DMS 273 (cell line): ENCODE results near the gene SLC16A11.
"Not testable (repeated sequence)": the region's sequence is repeated elsewhere in the genome, so short reads cannot be mapped to it uniquely, and the experiment has no call there.

Experiments
- DNase-seq: peaks from one replicate; lab custom pipeline; 2025; ENCODE audit not compliant: unreplicated experiment; lab: John Stamatoyannopoulos, UW

Gene SLC16A11

DNA sequence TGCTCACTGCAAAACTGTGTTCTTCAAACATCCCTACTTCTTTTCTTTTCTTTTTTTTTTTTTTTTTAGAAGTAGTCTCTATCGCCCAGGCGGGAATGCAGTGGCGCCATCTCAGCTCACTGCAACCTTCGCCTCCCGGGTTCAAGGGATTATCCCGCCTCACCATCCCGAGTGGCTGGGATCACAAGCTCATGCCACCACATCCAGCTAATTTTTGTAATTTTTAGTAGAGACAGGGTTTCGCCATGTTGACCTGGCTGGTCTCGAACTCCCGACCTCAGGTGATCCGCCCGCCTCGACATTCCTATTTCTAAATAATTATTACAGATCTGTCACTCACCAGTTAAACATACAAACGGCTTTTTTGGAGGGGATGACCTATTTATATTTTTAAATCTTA lies 32.5 kb downstream of the SLC16A11 start:
- no peak for DNase-seq

- DNase-seq = no peak
Observed at GRCh38 chr17:7010523-7010922, 33.4 kb downstream of the SLC16A11 start.

- no peak for DNase-seq
Observed at GRCh38 chr17:7007143-7007542, 36.7 kb downstream of the SLC16A11 start.

DNA sequence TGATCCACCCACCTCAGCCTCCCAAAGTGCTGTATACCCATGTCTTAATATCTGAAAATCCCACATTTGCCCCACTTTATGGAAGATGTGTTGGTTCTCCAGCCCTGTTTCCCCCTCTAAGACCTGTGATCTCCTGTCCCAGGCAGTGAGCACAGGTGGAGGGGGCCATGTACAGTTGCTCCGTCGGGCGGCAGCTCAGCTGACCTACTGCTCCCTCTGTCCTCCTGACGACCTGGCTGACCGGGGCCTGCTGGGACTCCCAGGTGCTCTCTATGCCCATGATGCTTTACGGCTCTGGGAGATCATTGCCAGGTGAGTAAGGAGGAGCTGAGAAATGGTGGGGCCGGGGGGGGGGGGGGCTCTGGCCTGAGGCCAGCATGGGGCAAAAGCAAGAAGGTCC lies 38.2 kb downstream of the SLC16A11 start:
- DNase-seq = no peak

DNA sequence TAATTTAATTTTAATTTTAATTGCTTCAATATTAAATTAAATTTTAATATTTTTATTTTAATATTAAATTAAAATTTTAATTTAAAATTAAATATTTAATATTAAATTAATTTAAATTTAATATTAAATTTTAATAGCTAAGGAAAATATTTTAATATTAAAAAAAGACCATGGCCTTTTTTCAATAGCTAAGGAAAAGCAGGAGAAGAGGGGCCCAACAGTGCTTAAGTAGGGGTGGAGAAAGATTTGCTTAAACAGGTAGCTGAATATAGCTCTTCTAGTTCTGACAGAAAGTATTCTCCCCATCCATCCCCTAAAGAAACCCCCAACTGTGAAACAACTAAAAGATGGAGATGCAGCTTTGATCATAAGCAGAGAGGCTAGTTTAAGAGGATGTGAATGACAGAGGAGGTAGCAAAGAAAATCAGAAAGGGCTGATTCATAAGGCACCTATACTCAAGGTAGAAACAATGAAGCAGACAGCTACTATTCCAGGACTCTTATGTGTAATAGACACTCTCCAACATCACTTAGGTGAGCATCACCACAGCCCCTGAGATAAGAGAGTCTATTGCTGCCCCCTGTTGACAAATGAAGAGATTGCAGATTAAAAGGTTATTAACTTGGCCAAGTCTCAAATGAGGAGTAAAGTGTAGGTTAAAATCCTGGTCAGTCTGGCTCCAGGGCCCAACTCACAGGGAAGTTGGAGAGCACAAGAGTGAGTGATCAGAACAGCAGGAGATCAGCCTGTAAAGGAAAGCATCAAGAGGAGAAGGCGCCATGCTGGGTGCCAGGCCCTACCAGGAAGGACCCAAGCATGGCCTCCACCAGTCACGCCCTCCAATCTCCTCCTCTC lies 39.3 kb downstream of the SLC16A11 start:
- DNase-seq = peak; percentile 81

GRCh38 chr17:7003745-7004144 lies 40.1 kb downstream of the SLC16A11 start:
- no peak for DNase-seq

DNA sequence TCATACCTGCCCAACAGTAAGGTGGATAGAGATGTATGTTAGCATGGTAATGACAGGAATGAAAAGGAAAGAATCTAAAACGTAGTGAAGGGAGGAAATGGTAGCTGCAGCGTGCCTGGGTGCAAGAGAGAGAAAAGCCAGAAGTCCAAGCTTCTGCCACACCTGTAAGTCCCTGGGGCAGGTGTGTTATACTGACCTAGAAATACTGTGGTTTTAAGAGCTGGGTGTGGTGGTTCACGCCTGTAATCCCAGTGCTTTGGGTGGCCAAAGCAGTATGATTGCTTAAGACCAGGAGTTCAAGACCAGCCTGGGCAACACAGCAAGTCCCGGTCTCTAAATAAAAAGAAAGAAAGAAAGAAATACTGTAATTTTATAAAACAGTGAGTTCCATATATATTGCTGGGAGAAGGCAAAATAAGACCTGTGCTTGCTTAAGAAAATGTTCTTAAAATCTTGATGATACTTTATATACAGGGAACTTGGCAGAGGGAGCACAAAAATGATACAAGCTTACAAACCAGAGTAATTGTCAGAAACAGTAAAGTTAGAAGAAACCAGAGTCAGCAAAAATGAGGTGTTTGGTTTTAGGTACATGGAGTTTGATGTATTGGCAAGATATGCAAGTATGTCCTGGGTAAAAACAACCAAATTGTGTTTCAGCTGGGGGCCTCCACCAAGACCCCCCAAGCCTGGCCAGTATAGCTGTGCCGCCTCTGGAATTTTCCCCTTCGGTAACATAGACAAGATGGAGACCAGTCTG lies 41.4 kb downstream of the SLC16A11 start:
- DNase-seq = no peak

DNA sequence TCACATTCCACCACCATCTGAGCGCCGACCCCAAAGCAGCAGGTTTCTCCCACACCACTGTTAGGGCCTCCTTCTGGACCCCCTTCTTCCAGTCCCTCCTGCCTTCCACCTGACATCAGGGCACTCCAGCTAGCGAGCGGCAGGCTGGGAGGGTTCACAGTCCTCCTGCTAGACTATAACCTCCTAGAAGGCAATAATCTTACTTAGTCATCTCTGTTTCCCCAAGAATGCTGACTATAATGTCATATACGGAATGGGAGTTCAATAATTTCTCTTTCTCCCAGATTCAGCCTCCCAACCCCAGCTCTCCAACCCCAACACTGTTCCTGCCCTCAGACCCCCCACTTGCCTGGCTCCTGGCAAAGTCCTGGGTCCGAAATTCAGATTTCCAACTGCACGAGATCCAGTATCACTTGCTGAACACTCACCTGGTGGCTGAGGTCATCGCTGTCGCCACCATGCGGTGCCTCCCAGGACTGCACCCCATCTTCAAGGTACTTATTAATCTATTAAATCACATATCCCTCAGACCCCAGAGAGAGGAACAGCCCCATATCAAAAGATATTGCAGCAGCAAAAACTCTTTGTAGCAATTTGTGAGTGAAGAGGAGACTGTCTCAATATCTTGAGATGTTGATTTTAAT lies 42.5 kb downstream of the SLC16A11 start:
- DNase-seq = no peak

DNA sequence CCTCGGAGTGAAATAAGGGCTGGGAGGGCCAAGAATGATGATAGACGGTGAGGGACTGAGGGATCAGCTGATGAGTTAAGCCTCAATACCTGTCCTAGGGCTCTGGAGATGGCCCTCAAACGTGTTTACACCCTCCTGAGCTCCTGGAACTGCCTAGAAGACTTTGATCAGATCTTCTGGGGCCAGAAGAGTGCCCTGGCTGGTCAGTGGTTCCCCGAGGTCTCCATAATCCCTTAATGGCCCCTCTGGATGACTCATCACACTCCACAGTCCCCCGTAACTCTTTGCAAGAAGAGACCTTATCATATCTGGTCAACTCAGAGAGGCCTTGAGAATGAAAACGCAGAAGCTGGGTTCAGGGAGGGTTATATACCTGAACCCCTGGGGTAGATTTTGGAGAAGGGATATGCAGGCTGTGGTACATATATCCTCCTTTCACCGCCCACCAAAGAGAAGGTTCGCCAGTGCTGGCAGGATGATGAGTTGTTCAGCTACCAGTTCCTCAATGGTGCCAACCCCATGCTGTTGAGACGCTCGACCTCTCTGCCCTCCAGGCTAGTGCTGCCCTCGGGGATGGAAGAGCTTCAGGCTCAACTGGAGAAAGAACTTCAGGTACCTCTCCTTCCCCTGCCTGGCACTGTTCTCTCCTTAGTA lies 44.9 kb downstream of the SLC16A11 start:
- DNase-seq = no peak

GRCh38 chr17:6997171-6997570 lies 46.7 kb downstream of the SLC16A11 start:
- DNase-seq = no peak

DNA sequence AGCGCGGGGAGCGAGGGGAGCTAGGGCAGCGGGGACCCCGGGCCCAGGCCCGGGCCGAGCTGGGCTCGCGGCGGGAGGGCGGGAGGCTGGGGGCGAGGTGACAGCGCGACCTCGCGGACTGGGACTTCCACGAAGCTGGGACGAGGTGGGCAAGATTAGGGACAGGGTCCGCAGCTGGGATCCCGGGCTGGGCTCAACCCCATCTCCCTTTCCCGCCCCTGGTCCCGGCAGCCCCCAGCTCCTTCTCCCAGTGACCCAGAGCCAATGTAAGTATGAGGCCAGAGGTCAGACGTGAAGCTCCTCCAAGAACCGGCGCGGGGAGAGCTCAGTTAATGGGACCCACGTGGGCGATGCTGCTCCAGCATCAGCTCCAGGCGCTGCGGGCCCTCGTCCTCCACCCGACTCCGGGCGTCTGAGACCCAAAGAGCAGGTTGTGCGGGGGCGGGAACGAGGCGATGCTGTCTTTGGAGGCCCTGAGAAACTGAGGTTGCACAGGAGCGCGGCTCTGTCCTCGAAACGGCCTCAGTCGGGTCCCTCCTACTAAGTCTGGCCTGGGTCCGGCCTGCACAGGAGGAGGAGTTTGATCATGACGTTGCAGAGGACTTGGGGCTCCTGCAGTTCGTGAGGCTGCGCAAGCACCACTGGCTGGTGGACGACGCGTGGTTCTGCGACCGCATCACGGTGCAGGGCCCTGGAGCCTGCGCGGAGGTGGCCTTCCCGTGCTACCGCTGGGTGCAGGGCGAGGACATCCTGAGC lies 47.5 kb downstream of the SLC16A11 start:
- no peak for DNase-seq

DNA sequence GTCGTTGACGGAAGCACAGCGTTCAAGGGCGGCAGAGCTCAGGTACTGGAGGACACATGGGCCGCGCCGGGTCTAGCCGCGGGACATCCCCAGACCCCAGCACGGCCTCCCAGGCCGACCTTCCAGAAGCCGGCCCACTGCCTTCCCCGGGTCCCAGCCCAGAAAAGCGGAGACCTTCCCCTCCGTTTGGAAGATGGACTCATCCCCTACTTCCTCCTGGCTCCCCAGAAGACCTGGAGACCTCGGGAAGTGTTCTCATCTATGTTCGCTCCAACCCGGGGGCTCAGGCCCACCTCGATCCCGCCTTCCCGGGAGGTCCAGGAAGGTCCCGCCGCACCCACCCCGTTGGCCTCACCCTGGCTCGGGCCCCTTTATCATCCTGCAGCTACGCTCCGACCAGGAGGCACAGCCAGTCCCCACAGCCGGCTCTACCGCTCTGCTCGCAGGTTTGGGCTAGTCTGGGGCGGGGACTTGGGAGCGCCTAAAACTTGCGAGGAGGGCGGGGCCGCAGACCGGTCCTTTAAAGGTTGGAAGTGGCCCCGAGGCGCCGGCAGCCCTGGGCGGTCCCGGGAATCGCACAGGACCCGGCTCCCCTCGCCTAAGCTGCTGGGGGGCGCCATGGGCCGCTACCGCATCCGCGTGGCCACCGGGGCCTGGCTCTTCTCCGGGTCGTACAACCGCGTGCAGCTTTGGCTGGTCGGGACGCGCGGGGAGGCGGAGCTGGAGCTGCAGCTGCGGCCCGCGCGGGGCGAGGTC lies 48.2 kb downstream of the SLC16A11 start, which contains the start of gene ALOX12:
ALOX12 (plus strand) TSS at position 550 of the 756 bp plus-strand sequence; CDS start at position 619, 69 bp downstream.
- DNase-seq = no peak

- no peak for DNase-seq
Observed at GRCh38 chr17:6994666-6995256, 49.1 kb downstream of the SLC16A11 start.

GRCh38 chr17:6994118-6994598 lies 49.7 kb downstream of the SLC16A11 start:
- no peak for DNase-seq

DNA sequence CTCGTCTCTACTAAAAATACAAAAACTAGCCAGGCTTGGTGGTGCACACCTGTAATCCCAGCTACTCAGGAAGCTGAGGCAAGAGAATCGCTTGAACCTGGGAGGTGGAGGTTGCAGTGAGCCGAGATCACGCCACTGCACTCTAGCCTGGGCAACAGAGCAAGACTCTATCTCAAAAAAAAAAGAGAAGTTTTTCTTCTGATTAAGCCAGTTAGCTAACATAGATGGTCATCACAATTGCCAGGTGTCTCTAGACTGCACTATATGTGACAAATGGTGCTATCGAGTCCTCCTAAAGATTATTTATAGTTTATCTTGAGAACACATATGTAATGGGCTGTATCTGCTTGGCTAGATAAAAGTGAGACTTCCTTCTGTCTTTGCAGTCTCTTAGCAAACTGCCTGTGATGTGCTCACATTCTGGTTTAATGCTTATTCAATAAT lies 50.3 kb downstream of the SLC16A11 start:
- DNase-seq = not testable (repeated sequence)
